ENCODE results near the gene GLRA1.

The GLRA1 gene

DNA sequence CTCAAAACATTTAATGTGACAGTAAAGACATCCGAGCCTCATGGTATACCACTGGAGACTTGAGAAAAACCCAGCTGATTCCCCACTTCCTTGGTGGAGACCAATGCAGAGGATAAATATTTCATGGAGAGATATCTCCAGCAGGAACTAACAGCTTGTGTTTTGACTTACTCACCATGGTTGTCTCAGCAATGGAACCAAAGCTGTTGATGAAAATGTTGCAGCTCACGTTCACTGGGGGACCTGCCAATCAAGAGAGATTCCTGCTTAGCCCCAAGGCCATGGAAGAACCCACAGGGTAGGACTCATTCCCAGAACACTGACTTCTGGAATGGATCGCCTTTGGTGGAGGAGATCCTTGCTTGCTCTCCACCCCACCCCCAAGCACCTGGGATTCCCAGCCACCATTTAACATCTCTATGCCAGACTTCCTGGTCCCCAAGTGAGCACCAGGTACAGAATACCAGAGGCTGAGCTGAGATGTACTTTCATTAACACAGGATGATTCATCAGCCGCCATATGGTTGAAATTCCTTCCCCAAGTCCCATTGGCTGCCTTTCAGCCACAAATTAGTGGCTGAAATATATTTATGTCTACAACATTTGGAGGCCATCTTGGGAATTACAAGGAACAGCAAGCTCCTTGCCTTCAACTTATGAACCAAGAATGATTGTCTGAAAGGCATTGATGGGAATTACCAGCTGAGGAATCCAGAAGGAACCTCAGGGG lies 37.9 kb downstream of the GLRA1 start:
- DNase-seq (ENCODE audit: low read depth) = no peak
- TF ChIP-seq, protein P1, sequence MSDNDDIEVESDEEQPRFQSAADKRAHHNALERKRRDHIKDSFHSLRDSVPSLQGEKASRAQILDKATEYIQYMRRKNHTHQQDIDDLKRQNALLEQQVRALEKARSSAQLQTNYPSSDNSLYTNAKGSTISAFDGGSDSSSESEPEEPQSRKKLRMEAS (IDR thresholded peaks at IDR 0.05; ENCODE audit: low read depth, low read length) = no peak
- no peak overlapping the region for H3K4me3 ChIP-seq (ENCODE audit: low read depth, low read length)

DNA sequence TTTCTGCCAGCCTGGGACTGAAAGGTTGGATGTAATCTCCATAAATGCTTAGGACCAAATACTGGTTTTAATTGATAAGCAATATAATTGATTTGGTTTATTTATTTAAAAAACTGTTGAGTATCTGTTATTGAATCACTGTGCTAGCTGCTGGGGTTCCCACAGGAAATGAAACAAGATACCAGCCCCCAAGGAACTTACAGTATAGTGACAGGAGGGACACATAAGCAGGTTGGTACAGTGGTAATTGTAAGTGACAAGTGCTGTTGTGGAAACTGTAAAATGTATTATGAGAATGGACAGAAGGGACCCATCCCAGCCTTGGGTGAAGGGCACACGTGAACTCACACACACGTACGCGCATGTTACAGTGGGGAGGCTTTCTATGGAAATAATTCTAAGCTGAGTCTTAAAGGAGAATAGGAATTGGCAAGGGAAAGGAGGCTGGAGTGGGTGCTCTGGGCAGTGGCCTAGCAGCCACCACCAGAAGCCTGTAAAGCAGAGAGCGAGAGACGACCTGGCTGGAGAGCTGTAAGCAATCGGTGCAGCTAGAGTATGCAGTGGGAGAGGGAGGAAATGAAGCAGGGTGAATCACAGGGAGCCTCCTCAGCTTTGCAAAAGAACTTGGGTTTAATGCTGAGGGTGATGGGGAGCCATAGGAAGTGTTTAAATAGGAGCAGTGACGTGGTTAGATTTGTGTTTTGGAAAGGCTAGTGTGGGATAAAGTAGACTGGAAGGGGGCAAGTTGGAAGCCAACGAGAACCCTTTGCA lies 39.3 kb downstream of the GLRA1 start:
- no peak overlapping the region for H3K4me3 ChIP-seq (ENCODE audit: low read depth, low read length)
- TF ChIP-seq, protein P2, sequence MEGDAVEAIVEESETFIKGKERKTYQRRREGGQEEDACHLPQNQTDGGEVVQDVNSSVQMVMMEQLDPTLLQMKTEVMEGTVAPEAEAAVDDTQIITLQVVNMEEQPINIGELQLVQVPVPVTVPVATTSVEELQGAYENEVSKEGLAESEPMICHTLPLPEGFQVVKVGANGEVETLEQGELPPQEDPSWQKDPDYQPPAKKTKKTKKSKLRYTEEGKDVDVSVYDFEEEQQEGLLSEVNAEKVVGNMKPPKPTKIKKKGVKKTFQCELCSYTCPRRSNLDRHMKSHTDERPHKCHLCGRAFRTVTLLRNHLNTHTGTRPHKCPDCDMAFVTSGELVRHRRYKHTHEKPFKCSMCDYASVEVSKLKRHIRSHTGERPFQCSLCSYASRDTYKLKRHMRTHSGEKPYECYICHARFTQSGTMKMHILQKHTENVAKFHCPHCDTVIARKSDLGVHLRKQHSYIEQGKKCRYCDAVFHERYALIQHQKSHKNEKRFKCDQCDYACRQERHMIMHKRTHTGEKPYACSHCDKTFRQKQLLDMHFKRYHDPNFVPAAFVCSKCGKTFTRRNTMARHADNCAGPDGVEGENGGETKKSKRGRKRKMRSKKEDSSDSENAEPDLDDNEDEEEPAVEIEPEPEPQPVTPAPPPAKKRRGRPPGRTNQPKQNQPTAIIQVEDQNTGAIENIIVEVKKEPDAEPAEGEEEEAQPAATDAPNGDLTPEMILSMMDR (IDR thresholded peaks at IDR 0.05; ENCODE audit: low read depth, low read length) = no peak
- TF ChIP-seq POLR2A (IDR thresholded peaks at IDR 0.05; ENCODE audit: extremely low read depth, insufficient read length) (no peak), MYC (IDR thresholded peaks at IDR 0.05; ENCODE audit: low read depth, low read length) (no peak)
- TF ChIP-seq, protein P1 (IDR thresholded peaks at IDR 0.05; ENCODE audit: low read depth, low read length) = no peak
- no peak for DNase-seq (ENCODE audit: low read depth)

DNA sequence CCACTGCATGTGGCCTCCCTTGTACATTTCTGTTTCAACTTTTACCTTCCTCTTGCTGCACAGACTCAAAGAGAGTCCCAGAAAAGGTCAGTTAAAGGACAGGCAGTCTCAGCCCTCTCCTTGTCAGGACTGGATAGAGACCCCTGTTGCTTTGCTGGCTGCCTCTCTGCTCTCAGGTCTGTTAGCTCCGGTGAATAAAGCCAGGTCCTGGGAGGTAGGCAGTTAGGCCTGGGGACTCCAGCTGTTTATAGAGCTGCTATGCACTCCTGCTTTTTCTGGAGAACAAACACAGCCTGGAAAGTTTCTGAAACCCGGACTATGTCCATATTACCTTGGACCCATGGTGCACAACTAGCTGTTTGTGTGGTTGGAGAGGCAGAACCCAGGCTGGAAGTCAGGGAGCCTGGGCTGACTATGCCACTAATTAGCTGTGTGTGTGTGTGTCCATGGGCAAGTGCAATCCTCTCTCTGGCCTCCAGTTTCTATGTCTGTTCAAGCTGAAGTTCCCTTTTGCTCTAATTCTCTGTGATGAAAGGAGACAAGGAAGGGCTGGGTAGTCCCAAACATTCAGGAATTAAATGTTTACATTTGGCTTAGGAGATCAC lies 42.9 kb downstream of the GLRA1 start:
- no peak overlapping the region for H3K4me3 ChIP-seq (ENCODE audit: low read depth, low read length)
- no peak for DNase-seq (ENCODE audit: low read depth)
- TF ChIP-seq POLR2A (IDR thresholded peaks at IDR 0.05; ENCODE audit: extremely low read depth, insufficient read length) (no peak), MYC (IDR thresholded peaks at IDR 0.05; ENCODE audit: low read depth, low read length) (no peak)
- TF ChIP-seq, protein P2 (IDR thresholded peaks at IDR 0.05; ENCODE audit: low read depth, low read length) = no peak
- TF ChIP-seq, protein P1 (IDR thresholded peaks at IDR 0.05; ENCODE audit: low read depth, low read length) = no peak

DNA sequence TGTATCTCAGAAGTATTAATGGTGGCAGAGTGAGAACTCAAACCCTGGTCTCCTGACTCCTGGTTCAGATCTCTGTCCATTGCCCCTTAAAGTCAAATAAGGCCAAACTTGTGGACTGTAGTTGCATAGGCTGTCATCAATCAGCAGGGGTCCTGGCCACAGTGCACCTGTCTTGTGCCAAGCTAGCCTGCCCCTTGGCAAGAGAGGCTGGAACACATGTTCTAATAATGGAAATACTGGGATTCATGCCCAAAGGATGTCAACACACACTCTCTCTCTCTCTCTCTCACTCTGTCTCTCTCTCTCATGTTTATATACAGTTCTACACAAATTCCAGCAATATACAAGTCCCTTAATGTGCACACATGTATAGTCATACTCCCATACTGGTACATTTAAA lies 44.3 kb downstream of the GLRA1 start:
- TF ChIP-seq MYC (IDR thresholded peaks at IDR 0.05; ENCODE audit: low read depth, low read length) = no peak
- TF ChIP-seq, protein P2 (IDR thresholded peaks at IDR 0.05; ENCODE audit: low read depth, low read length) = no peak
- TF ChIP-seq, protein P1 (IDR thresholded peaks at IDR 0.05; ENCODE audit: low read depth, low read length) = no peak
- TF ChIP-seq POLR2A (IDR thresholded peaks at IDR 0.05; ENCODE audit: extremely low read depth, insufficient read length) = no peak
- no peak overlapping the region for H3K4me3 ChIP-seq (ENCODE audit: low read depth, low read length)
- DNase-seq (ENCODE audit: low read depth) = no peak

DNA sequence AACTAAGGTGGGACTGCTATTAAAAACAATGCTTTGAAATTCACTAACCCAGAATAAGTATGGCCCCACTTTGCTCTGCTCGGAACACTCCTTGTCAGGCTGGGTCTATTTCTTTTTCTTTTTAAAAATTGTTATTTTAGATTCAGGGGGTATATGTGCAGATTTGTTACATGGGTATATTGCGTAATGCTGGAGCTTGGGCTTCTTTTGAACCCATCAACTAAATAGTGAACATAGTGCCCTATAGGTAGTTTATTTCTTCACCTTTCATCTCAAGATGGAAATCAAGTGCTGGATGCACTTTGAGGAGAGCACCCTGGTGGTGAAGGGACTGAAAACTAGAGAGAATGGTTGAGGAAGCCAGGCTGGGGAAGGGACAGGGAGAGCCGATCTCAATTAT lies 51.0 kb downstream of the GLRA1 start:
- TF ChIP-seq POLR2A (IDR thresholded peaks at IDR 0.05; ENCODE audit: extremely low read depth, insufficient read length) = no peak
- TF ChIP-seq, protein P1 (IDR thresholded peaks at IDR 0.05; ENCODE audit: low read depth, low read length) = no peak
- TF ChIP-seq, protein P2 (IDR thresholded peaks at IDR 0.05; ENCODE audit: low read depth, low read length) = no peak
- TF ChIP-seq MYC (IDR thresholded peaks at IDR 0.05; ENCODE audit: low read depth, low read length) = no peak
- no peak overlapping the region for H3K4me3 ChIP-seq (ENCODE audit: low read depth, low read length)
- DNase-seq (ENCODE audit: low read depth) = no peak

DNA sequence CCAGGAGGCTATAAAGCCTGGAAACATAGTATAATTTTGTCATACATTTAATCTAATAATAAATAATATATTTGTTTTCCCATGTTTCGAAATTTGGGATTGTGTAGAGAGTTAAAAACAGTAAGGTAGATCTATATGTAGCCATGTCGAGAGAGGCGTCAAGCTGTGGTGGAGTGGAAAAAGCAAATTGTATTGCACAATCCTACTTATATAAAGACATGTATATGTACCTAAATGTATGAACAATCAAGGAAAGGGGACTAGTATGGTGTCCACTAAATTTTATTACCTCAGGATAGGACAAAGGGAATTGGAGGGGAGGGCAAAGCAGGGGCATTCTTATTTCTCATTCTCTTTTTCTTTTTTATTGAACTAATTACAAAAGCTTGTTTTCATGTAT lies 52.0 kb downstream of the GLRA1 start:
- no peak for DNase-seq (ENCODE audit: low read depth)
- no peak for TF ChIP-seq MYC (IDR thresholded peaks at IDR 0.05; ENCODE audit: low read depth, low read length)
- no peak for TF ChIP-seq POLR2A (IDR thresholded peaks at IDR 0.05; ENCODE audit: extremely low read depth, insufficient read length)
- H3K4me3 ChIP-seq (ENCODE audit: low read depth, low read length) = no peak overlapping the region
